ENCODE data around the gene CELA2B. TPM values are rescaled to one million over a fixed set of nuclear protein-coding genes. Genes with fewer than 3 reads are reported as not detected.
"Not testable (repeated sequence)": the region's sequence is repeated elsewhere in the genome, so short reads cannot be mapped to it uniquely, and the experiment has no call there.

CELA2B gene
- total RNA-seq, 1 donor from 2014 or later, result not detected

GRCh38 chr1:15515022-15515663 is 39.2 kb downstream of the CELA2B start:
- no peak for TF ChIP-seq CTCF (conservative IDR thresholded peaks at IDR 0.05)
- no peak overlapping the region for H3K27ac Mint-ChIP-seq (ENCODE audit: unreplicated experiment)
- no peaks in the 10 kb centered on the region for H3K27me3 Mint-ChIP-seq (ENCODE audit: low read depth)
- H3K4me3 Mint-ChIP-seq, result no peak overlapping the region
- no peak for DNase-seq (ENCODE audit: low read depth, low spot score)
- no peaks in the 10 kb centered on the region for H3K9me3 Mint-ChIP-seq
- peaks cover 11% of the 10 kb centered on the region for H3K4me1 Mint-ChIP-seq
- H3K36me3 Mint-ChIP-seq (ENCODE audit: low read depth), result peaks cover 5% of the 10 kb centered on the region

GRCh38 chr1:15519625-15520024 is 43.7 kb downstream of the CELA2B start:
- Mint-ChIP-seq H3K36me3 (ENCODE audit: low read depth) (no peaks in the 10 kb centered on the region), H3K27me3 (ENCODE audit: low read depth) (no peaks in the 10 kb centered on the region), H3K9me3 (no peaks in the 10 kb centered on the region), H3K4me1 (peaks cover 18% of the 10 kb centered on the region), H3K4me3 (no peak overlapping the region), H3K27ac (ENCODE audit: unreplicated experiment) (no peak overlapping the region)
- TF ChIP-seq CTCF (conservative IDR thresholded peaks at IDR 0.05), result no peak
- no peak for DNase-seq (ENCODE audit: low read depth, low spot score)

GRCh38 chr1:15521206-15521906 is 45.5 kb downstream of the CELA2B start:
- not testable (repeated sequence) for H3K9me3 Mint-ChIP-seq; DNase-seq (ENCODE audit: low read depth, low spot score); H3K27ac Mint-ChIP-seq (ENCODE audit: unreplicated experiment); H3K27me3 Mint-ChIP-seq (ENCODE audit: low read depth); H3K36me3 Mint-ChIP-seq (ENCODE audit: low read depth)
- peaks cover 31% of the 10 kb centered on the region for H3K4me1 Mint-ChIP-seq
- peak overlapping the region; percentile 4 for H3K4me3 Mint-ChIP-seq

GRCh38 chr1:15522551-15522950 is 46.6 kb downstream of the CELA2B start:
- Mint-ChIP-seq H3K36me3 (ENCODE audit: low read depth) (no peaks in the 10 kb centered on the region), H3K27me3 (ENCODE audit: low read depth) (no peaks in the 10 kb centered on the region), H3K4me1 (peaks cover 38% of the 10 kb centered on the region), H3K9me3 (no peaks in the 10 kb centered on the region), H3K4me3 (peak overlapping the region; percentile 91), H3K27ac (ENCODE audit: unreplicated experiment) (no peak overlapping the region)
- no peak for DNase-seq (ENCODE audit: low read depth, low spot score)
- no peak for TF ChIP-seq CTCF (conservative IDR thresholded peaks at IDR 0.05)

- Mint-ChIP-seq H3K4me3 (peak overlapping the region; percentile 91), H3K27me3 (ENCODE audit: low read depth) (no peaks in the 10 kb centered on the region), H3K9me3 (no peaks in the 10 kb centered on the region), H3K36me3 (ENCODE audit: low read depth) (no peaks in the 10 kb centered on the region), H3K27ac (ENCODE audit: unreplicated experiment) (peak overlapping the region; percentile 98), H3K4me1 (peaks cover 44% of the 10 kb centered on the region)
- no peak for TF ChIP-seq CTCF (conservative IDR thresholded peaks at IDR 0.05)
- DNase-seq (ENCODE audit: low read depth, low spot score), result no peak
Observed at GRCh38 chr1:15523104-15524020, 47.5 kb downstream of the CELA2B start.
